ENCODE results near the gene CPSF7.
"Not testable (repeated sequence)": the region's sequence is repeated elsewhere in the genome, so short reads cannot be mapped to it uniquely, and the experiment has no call there.

CPSF7 gene

DNA sequence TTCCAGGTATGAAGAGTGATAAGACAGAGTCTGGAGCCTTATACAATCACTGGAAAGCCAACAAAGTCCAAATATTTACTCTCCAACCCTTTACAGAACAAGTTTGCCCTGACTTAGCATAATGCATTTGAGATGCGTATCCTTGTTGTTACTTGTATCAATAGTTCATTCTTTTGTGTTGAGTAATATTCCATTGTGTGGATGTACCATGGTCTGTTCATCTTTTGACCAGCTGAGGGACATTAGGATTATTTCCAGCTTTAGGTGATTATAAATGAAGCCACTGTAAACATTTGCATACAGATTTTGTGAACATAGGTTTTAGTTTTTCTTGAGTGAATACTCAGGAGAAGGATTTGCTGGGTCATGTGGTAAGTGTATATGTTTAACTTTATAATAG, 9.8 kb upstream of the CPSF7 start:
- DNase-seq: no peak

DNA sequence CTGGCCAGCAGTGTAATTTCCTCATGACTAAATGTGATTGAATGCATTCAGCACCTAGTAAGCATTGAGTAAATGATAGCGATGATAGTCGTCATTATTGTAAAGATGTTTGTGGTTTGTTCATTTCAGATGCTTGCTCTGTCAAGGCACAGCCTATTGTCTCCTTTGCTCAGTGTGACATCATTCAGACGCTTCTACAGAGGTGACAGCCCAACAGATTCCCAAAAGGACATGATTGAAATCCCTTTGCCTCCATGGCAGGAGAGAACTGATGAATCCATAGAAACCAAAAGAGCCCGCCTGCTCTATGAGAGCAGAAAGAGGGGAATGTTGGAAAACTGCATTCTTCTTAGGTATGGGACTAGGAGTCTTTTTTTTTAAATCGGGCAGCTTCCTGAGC, 7.7 kb upstream of the CPSF7 start:
- DNase-seq: no peak

DNA sequence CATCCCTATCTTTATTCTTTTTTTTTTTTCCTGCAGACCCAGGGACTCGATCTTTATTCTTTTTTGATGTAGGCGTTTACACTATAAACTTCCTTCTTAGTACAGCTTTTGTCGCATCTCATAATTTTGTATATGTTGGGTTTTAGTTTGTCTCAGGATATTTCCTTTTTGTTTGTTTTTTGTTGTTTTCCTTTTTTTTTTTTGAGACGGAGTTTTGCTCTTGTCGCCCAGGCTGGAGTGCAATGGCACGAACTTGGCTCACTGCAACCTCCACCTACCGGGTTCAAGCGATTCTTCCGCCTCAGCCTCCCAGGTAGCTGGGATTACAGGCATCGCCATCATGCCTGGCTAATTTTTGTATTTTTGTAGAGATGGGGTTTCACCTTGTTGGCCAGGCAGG, 1.1 kb upstream of the CPSF7 start:
- DNase-seq: not testable (repeated sequence)

DNA sequence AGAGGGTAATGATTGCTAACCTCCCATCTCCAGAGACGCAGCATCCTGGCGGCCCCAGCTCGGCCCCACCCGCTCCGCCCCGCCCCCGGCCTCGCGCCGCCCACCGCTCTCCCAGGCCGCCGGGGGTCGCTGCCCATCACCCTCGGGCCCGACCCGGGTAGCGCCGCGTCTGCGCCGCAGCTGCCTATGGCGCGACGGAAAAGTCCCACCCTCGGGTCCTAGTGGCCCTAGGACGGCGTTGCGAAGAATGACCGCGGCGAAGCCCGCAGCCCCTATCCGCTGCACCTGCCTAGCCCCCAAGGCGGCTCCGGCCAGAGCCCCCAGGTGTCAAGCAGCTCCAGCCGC, 457 bp downstream of the CPSF7 start:
- DNase-seq: peak; percentile 89

DNA sequence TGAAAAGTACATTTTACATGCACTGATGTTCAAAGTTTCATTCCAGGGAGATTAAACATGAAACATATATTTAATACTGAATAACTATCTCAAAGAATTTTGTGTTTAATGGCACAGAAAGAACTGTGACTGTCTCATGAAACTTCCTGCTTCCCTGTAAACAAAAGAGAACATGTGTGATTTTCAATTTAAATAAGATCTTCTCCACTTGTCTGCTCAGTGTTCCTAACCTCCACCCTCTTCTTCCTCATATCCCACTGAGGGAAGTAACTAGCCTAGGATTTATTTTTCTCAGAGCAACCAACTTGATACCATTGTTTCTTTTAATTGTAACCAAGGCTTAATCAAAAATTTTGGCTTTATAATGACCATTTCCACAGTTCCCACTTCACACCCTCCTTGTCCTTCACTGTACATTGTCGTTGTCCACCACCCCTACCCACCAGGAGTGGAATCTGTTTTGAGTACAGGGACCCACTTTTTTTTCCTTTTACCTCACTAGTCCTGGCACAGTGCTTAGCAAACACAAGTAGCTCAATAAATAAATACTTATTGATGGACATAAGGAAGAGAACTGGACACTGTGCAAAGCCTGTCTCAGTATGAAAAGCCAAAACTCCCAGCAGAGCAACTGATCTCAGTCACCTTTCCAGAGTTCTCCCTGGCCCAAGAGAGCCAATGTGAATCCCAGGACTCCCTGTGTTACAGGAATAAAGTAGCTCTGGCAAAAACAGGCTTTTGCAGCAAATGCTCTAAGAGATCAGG, 4.2 kb downstream of the CPSF7 start:
- no peak for DNase-seq

DNA sequence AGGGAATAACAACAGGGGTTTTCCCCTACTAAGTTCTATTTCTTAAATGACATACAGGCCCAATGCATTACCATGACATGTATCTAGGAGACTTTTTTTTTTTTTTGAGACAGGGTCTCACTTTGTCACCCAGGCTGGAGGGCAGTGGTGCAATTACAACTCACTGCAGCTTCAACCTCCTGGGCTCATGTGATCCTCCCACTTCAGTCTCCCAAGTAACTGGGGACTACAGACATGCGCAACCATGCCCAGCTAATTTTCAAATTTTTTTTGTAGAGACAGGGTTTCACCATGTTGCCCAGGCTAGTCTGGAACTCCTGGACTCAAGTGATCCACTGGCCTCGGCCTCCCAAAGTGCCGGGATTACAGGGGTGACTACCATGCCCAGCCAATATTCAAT, 7.5 kb downstream of the CPSF7 start:
- no peak for DNase-seq

DNA sequence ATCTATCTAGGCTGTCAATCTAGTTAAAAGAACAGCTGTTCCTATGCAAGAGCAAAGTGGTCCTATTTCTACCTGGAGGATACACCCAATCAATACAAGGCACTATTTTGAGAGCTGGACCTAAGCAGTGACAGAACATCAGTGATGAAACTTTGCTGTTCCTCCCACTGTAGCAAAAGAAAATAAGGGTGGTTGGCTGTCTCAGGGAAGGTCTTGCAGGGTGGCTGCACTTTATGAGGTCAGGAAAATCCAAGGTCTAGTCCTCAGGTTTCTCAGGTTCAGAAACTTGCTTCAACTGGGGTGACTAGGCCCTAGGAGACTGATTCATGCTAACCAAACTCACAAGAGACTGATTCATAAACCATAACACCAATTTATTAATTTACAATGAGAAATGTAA, 11.6 kb downstream of the CPSF7 start:
- DNase-seq: no peak

DNA sequence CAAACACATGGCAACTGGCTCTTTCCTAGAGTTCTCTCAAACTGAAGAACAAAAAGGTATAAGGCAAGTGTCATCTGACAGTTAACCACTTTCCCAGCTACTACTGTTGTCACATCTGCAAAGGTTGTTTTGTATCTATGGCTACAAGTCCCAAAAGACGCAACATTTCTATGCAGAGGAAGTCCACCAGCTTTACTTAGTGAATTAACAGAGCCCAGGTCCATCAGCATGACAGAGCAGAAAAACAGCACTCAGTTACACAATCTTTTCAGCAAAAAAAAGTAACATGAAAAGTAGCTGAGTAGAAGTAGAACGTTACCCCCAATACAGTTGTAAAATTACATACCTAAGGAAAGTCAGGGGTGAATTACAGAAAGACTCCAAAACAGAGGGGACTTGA, 12.1 kb downstream of the CPSF7 start:
- no peak for DNase-seq

DNA sequence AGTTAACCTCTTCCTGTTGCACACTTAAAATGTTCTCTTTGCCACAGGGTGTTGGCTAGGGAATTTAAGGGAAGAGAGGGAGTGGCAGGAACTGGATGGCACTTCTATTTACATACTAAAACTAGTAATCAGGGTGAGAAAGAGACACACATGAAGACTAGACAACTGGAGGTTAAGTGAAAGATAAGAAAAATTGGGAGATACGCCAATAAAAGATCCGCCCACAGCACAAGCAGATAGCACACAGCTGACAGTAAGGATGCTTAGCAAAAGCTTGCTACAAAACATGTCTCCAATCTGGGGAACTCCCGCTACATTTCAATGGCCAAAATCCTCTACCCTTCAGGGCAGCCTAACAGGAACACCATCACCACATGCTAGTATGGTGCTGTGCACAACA, 12.8 kb downstream of the CPSF7 start:
- DNase-seq: no peak

DNA sequence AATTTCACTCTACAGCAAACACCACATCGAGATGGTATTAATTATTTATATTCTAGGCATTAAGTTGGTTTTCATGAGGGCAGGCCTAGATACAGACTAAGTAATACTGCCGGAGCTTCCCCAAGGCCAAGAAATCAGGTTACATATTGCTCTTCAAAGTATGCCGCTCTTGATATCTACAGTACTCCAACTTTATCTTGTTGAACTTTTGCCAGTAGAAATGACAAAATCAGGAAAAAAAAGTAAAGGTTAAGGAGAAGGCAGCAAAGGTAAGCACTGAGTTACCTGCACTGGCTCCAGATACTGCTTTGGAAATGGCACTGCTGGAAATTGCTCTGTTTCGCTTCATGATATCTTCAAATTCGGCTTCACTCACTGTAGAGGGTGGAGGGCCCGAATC, 14.4 kb downstream of the CPSF7 start:
- no peak for DNase-seq

DNA sequence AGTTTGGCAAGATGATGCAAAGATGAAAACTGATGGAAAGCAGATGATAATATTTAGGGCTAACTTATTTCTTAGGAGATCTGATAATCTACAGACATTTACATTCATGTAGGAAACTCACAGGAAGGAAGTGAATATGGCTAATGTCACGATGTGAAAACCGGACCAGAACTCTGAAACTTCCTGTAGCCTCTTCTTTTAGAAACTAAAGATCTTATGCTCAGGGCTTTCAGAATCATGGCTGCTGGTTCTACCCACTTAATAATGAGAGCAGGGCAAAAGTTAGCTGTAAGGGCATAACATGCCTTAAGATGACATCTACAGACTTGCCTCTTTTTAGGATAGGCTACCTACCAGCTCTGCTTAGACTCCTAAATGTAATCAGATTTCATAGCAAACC, 15.2 kb downstream of the CPSF7 start:
- DNase-seq: no peak

DNA sequence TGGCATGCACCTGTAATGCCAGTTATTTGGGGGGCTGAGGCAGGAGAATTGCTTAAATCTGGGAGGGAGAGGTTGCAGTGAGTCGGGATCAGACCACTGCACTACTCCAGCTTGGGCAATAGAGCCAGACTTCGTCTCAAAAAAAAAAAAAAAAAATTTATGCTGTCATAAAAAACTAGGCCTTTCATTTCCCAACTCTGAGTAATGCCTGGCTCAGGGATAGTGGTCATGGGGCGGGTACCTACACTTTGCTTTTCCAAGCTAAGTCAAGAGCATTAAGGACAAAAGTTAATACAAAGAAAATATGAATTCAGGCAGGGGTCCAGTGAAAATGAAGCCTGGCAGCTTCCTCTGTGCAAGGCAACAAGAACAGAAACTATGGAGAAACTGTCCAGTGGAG, 16.3 kb downstream of the CPSF7 start:
- DNase-seq: no peak

DNA sequence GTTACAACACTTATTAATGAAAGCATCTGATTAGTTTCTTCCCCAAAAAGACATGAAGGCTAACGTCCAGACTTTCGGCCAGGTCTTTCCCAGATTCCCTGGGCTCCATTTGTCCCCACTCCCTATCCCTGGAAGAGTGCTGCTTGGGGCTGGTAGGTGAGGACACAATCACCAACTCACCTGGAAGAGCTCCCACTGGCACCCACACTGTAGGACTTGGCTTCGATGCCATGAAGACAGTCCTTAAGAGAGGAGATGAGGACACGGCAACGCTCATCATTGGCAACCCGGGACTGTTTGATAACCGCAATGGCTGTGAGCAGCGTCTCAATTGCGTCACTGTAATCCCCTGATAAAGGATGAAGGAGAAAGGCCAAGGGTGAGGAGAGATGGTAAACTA, 18.2 kb downstream of the CPSF7 start:
- no peak for DNase-seq

DNA sequence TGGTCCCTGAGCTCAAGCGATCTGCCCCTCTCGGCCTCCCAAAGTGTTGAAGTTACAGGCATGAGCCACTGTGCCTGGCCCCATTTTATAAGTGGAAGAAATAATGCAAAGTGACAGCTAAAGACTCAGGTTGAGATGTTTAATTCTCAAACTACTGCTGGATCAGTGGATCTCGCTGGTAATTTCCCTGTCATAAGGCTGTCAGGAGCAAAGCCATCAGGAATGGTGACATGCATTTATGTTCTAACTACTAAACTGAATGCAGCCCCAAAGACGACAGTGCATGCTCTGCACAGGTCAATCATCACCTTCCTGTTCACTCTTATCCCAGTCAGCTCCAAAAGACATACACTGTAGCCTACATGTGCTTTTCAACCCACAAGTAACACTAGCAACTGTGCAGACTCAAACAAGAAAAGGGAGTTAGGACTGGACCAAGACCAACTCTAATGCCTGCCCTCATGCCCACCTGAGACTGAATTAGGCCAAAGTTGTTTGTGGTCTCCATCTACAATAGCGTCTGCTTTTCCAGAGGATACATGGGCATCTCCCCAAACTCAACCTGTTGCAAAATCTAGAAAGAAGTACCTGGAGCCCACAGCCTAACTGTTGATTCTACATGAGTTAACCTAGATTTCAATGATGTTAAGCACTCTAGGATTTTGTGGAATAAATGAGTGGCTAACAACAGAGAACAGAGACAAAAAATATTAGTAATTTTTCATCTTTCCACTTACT, 22.6 kb downstream of the CPSF7 start:
- DNase-seq: no peak

DNA sequence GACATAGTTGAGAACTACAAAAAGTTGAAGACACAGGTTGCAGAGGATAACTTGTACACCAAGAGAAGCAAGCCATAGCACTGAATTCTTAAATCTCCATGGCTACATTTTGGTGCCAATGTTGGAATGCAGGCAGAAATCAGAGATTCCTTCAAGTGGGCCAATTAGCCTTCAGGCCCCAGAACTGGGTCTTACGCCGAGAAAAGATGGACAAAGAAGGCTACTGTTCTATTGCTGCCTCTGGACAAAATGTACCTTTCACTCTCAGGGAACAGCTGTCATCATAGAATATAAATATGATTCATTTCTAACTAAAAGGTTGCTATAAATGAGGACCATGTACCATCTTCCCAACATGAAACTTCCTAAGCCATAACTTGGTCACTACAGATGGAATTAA, 23.7 kb downstream of the CPSF7 start:
- no peak for DNase-seq

DNA sequence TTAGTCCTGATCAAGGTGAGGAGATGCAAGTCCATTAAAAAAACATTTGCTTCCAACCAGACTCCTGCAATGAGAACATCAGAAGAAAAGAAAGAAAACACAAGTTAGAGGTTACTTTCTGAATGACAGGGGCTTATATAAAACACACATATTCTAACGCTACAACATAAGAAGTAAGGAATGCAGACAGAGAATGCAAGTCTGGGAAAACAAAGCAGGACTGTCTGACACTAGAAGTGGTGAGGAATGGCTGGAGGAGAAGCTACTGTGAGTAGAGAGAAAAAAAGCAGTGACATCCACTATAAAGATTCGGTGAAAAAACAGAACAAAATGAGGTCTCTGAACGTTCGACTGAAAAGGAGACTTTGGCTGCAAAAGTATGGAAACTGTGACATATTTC, 25.1 kb downstream of the CPSF7 start:
- DNase-seq: no peak

DNA sequence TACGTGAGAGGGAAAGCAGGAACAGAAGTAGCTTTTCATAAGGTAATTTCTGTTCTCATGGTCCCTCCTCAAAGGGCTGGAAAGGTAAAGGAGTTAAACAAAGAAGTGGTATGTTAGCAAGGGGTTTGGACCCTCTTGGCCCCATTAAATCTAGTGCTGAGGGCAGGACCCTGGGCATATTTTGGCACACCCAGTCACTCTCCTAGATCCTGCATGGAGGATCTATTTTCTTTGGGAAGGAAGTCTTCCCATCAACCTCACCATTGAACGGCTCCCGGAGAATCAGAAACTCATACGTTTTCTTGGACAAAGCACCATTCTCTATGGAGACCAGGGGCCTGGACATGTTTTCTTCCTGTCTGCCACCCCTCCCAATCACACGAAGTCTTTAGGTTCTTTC, 25.7 kb downstream of the CPSF7 start:
- DNase-seq: no peak

DNA sequence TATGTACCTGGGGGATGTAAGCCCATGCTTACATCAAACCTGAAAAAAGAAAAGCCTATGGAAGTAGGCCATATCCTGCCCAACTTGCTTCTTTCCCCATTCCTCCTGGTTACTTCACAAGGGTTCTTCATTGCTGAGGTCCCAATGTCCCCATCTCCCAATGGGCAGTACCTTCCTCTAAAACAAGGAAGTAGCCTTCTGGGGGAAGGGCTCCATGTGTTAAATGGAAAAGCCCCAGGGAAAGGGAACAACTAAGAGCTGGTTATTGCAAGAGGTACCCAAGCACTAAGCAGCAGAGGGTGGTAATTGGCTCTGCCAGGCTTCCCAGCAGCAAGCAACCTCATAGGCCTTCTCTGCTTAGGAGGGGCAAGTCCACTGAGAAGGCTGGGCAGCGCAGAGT, 26.1 kb downstream of the CPSF7 start:
- no peak for DNase-seq

DNA sequence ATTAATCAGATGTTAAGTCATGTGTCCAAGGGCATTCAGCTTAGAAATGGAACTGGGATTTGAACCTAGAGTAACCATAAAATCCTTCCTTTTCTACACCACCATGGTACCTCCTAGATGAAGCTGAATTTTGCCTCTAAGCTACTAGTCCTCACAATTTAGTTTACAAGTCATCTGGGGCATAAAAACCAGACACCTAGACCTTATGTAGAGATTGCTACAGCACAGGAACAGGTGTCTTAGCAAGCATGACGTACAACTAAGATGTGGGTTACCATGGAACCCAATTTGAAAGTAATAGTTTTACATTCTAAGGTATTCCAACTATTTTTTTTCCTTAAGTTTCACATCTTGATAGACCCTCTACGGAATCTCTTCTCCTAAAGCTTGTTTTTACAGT, 28.2 kb downstream of the CPSF7 start:
- no peak for DNase-seq

DNA sequence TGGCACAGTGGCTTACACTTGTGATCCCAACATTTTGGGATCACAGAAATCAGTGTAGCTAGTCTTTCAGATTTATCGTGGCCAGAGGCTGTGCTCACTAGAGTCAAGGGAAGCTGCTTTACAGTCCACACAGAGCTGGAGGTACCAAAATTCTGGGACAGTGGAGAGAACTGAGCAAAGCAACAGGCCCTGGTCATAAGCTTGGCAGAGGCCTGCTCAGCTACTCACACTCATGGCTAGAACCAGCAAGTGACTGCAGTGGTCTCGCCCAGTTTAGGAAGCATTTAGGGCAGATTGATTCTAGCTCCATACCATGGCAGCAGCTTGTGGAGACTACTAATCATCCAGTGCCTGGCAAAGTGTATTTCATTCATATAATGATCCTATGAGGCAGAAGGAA, 28.6 kb downstream of the CPSF7 start:
- no peak for DNase-seq

DNA sequence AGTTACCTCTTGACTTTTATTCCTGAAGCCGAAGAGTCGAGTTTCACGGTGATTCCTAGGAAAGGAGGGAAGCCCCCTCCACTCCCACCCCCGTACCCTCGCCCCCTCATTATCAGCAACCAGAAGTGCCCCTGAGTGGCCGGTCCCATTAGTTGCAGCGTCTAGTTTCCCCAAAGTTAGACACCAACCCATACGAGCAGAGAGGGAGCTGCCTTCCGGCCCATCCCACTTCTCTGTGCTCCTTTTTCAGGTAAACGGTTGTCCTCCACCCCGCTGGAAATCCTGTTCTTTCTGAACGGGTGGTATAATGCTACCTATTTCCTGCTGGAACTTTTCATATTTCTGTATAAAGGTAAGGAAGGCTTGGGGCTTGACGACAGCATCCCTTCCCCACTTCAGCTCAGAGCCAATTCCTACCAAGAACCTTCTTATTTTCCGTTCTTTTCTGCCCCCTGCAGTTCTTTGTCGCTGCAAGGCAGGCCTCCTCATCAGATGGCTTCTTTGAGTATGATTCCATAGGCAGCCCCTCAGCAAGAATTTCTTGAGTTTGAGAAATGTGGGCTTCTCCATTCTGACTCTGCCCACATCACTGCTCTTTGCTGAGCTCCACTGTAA, 36.7 kb downstream of the CPSF7 start:
- no peak for DNase-seq

DNA sequence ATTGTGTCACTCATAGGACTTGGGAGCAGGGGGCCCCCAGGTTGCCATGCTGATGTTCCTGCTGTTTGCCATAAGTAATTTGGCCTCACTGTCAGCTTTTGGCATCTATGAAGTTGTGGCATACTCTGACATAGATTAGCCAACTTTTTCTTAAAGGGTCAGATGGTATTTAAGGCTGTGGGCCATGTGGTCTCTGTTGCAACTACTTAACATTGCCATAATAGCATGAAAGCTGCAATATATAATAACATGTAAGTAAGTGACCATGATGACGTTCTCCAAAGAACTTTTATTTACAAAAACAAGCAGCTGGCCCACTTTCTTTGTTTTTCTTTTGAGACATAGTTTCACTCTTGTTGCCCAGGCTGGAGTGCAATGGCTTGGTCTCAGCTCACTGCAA, 39.6 kb downstream of the CPSF7 start:
- DNase-seq: no peak

DNA sequence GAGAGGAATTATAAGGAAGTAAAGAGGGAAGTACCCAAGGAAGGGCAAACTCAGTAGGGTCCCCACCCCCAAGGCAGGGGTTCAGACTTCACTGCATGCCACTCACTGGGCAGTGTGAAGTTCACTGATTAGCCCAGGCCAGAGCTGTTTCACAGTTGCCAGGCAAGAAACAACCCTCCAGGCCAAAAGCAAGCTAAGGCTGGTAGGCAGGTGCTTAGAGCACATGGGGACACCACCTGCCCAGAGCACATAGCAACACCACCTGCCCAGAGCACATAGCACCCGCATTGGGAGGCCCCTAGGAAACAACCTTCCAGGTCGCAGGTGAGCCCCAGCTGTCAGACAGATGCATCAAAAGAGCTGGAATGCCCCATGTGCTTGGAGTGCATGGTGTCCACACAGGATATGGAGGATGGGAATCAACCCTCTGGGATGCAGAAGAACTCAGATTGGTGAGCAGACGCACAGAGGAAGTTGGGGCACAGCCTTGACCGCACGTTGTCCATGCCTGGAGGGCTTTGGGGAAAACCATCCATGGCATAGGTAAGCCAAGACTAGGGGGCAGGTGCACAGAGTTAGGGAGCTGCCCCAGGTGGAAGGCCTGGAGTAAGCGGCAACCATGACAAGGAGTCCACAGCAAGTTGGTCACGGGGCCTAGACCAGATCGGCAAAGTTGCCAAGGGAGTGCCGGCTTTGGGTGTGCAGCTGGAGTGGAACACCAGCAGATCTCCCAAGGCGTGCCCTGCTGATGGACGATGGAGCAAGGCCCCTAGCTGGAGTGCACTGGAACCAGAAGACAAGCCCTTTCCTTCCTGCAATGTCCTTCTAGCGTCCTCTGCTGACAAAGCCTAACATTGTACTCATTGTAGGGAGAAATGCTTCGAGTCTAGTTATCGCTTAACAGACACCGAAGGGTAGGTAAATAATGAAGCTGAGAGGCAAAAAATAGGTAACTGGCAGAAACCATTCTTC, 45.2 kb downstream of the CPSF7 start:
- peak; percentile 53 for DNase-seq
